DOHH2 (cell line): ENCODE data around the gene DAAM1.
A peak's percentile ranks its signal among the peaks of the same experiment; 100 is the strongest.

ENCODE experiments used
- H3F3A ChIP-seq: fragments of 200-600 bp; sonication (generic), shearing (Covaris generic); 2 replicates; pipeline ENCODE4 v1.6.0; 2016; ENCODE audit warnings: antibody characterized with exemption, mild to moderate bottlenecking; ENCODE audit not compliant: control insufficient read depth, insufficient read depth
- H3K27ac ChIP-seq: fragments of 200-600 bp; sonication (generic); 2 replicates; pipeline ENCODE4 v1.5.1; 2014; ENCODE audit warnings: low read depth, mild to moderate bottlenecking, low read length, moderate library complexity
- H3K27me3 ChIP-seq: fragments of 200-600 bp; sonication (generic); 2 replicates; pipeline ENCODE4 v1.6.1; 2014; ENCODE audit warnings: mild to moderate bottlenecking, low read length, mixed read lengths; ENCODE audit not compliant: control insufficient read depth
- H3K36me3 ChIP-seq: fragments of 200-600 bp; sonication (generic); 2 replicates; pipeline ENCODE4 v1.6.1; 2014; ENCODE audit warnings: mild to moderate bottlenecking, low read length, moderate library complexity, mixed read lengths; ENCODE audit not compliant: control insufficient read depth
- H3K4me1 ChIP-seq: fragments of 200-600 bp; sonication (generic); 2 replicates; pipeline ENCODE4 v1.6.1; 2014; ENCODE audit warnings: mild to moderate bottlenecking, low read length, mixed read lengths; ENCODE audit not compliant: control insufficient read depth
- H3K4me2 ChIP-seq: fragments of 200-600 bp; sonication (generic); 2 replicates; pipeline ENCODE4 v1.6.0; 2014; ENCODE audit warnings: mild to moderate bottlenecking, low read length, moderate library complexity
- H3K4me3 ChIP-seq: fragments of 200-600 bp; sonication (generic); 2 replicates; pipeline ENCODE4 v1.5.1; 2014; ENCODE audit warnings: mild to moderate bottlenecking, low read length, mixed read lengths
- H3K79me2 ChIP-seq: fragments of 200-600 bp; sonication (generic); 2 replicates; pipeline ENCODE4 v1.6.1; 2014; ENCODE audit warnings: mild to moderate bottlenecking, low read length, mixed read lengths; ENCODE audit not compliant: control insufficient read depth
- H3K9me2 ChIP-seq: fragments of 200-600 bp; sonication (generic); replicated peaks from 2 replicates; pipeline ENCODE4 v1.6.1; 2014; ENCODE audit warnings: mild to moderate bottlenecking, low read length, mixed read lengths; ENCODE audit not compliant: control insufficient read depth
- H3K9me3 ChIP-seq: fragments of 200-600 bp; sonication (generic); 2 replicates; pipeline ENCODE4 v1.6.1; 2014; ENCODE audit warnings: antibody characterized with exemption, low read length, mixed read lengths; ENCODE audit not compliant: control insufficient read depth, insufficient read depth
- H4K20me1 ChIP-seq: fragments of 200-600 bp; sonication (generic); 2 replicates; pipeline ENCODE4 v1.6.0; 2014; ENCODE audit warnings: low read depth, mild to moderate bottlenecking, antibody characterized with exemption, low read length, moderate library complexity; ENCODE audit not compliant: control insufficient read depth, insufficient read depth
- EZH2phosphoT487 ChIP-seq: fragments of 200-600 bp; sonication (generic); IDR thresholded peaks from 2 replicates; pipeline ENCODE4 v1.6.1; 2017; ENCODE audit warnings: borderline replicate concordance, mild to moderate bottlenecking, antibody characterized with exemption, low read length, moderate library complexity, mixed read lengths
- TF ChIP-seq, protein P1 (sequence below): fragments of 200-600 bp; sonication (generic); IDR thresholded peaks from one replicate; pipeline ENCODE4 v1.5.1; 2014; ENCODE audit warnings: antibody characterized with exemption, mild to moderate bottlenecking, low read depth, low read length; ENCODE audit not compliant: poor library complexity, severe bottlenecking

DAAM1 gene

DNA sequence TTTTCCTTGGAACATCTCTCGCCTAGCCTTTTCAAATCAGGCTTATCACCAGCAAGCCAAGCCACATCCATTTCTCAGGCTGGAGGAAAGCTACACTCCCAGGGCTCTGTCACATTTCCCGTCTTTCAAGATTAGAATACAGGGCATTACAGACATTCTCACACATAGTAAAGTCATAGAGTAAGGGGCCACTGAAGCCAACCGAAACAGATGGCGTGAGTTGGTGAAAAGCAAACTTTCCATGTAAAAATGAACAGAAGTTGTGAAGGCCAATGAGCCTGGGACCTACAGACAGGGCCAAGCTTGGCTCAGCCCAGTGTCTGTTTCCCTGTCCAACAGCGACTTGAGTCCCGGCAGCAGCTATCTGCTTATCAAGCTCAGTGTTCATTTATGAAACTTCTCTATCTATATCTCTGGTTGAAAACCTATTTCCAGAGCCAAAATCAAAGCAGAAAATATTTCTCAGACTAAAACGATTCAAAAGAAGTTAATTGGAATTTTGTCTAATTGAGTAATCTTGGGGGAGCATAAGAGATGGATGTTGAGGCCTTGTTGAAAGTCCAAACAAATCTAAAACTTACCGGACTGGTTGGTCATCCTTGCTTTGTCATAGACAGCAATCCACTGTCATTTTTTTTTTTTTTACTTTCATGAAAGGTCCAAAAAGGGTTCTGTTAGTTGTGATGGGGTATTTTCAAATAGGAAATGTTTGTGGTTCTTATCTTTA, 105.6 kb downstream of the DAAM1 start:
- no peak overlapping the region for H3K4me2 ChIP-seq
- H3K9me2 ChIP-seq, result no peaks in the 10 kb centered on the region
- H3K9me3 ChIP-seq, result no peaks in the 10 kb centered on the region
- H4K20me1 ChIP-seq, result no peaks in the 10 kb centered on the region
- peaks cover 57% of the 10 kb centered on the region for H3K4me1 ChIP-seq
- H3K36me3 ChIP-seq, result peaks cover 63% of the 10 kb centered on the region
- no peak for TF ChIP-seq EZH2phosphoT487
- TF ChIP-seq, protein P1, sequence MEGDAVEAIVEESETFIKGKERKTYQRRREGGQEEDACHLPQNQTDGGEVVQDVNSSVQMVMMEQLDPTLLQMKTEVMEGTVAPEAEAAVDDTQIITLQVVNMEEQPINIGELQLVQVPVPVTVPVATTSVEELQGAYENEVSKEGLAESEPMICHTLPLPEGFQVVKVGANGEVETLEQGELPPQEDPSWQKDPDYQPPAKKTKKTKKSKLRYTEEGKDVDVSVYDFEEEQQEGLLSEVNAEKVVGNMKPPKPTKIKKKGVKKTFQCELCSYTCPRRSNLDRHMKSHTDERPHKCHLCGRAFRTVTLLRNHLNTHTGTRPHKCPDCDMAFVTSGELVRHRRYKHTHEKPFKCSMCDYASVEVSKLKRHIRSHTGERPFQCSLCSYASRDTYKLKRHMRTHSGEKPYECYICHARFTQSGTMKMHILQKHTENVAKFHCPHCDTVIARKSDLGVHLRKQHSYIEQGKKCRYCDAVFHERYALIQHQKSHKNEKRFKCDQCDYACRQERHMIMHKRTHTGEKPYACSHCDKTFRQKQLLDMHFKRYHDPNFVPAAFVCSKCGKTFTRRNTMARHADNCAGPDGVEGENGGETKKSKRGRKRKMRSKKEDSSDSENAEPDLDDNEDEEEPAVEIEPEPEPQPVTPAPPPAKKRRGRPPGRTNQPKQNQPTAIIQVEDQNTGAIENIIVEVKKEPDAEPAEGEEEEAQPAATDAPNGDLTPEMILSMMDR, result no peak
- no peaks in the 10 kb centered on the region; the same call in 1 of the 2 replicates for H3F3A ChIP-seq
- no peak overlapping the region for H3K27ac ChIP-seq
- H3K4me3 ChIP-seq, result no peak overlapping the region
- H3K79me2 ChIP-seq, result peaks cover 27% of the 10 kb centered on the region
- H3K27me3 ChIP-seq, result no peaks in the 10 kb centered on the region

DNA sequence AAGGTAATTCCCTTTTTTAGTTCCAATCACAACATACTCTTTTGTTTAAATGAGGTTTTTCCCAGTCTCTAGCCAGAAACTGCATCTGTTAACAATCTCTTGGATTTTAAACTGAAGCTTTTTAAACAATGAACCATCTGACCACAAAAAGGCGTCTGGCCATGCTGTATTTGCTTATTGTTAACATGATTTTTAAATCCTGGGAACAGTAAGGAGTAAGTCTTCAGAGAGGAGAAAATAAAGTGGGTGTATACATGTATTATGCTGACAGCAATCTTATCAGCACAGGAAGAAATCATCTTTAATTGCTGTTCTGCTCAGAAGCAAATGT, 106.2 kb downstream of the DAAM1 start:
- no peaks in the 10 kb centered on the region for H4K20me1 ChIP-seq
- peaks cover 33% of the 10 kb centered on the region for H3K79me2 ChIP-seq
- H3K27ac ChIP-seq, result no peak overlapping the region
- H3K4me1 ChIP-seq, result peaks cover 59% of the 10 kb centered on the region
- TF ChIP-seq, protein P1, result no peak
- TF ChIP-seq EZH2phosphoT487, result no peak
- no peak overlapping the region for H3K4me3 ChIP-seq
- no peak overlapping the region for H3K4me2 ChIP-seq
- H3K36me3 ChIP-seq, result peaks cover 68% of the 10 kb centered on the region
- H3K9me3 ChIP-seq, result no peaks in the 10 kb centered on the region
- no peaks in the 10 kb centered on the region; the same call in 1 of the 2 replicates for H3F3A ChIP-seq
- H3K27me3 ChIP-seq, result no peaks in the 10 kb centered on the region
- H3K9me2 ChIP-seq, result no peaks in the 10 kb centered on the region

DNA sequence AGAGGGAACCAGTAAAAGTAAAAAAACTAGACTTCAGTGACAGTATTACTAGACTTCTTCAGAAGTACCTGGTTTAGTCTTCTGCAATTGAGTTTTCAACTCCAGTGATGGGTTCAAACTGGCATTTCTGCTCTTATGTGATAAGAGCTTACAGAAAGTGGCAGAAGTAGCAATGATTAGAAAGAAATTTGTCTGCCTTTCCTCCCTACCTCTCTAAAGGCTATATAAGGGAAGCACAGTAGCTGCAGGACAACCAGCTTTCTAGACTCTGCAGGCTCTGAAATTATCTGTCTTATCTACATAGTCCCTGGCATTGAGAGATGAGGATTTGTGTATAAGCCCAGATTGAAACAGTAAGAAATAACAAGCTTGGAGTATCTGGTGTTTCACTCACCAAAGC, 107.5 kb downstream of the DAAM1 start:
- Histone ChIP-seq H3K27ac (peak overlapping the region; percentile 9; the same call in 1 of the 2 replicates), H3K36me3 (peaks cover 61% of the 10 kb centered on the region), H3K4me1 (peaks cover 73% of the 10 kb centered on the region), H3K27me3 (no peaks in the 10 kb centered on the region), H3K9me2 (no peaks in the 10 kb centered on the region), H3F3A (peaks cover 2% of the 10 kb centered on the region; the same call in 1 of the 2 replicates), H3K4me3 (no peak overlapping the region), H3K4me2 (no peak overlapping the region; the same call in 1 of the 2 replicates), H3K9me3 (no peaks in the 10 kb centered on the region), H4K20me1 (no peaks in the 10 kb centered on the region), H3K79me2 (peaks cover 39% of the 10 kb centered on the region)
- no peak for TF ChIP-seq EZH2phosphoT487
- TF ChIP-seq, protein P1, result no peak
